ENCODE measurements around the gene QPCTL. TPM values are rescaled to one million over a fixed set of nuclear protein-coding genes. Genes with fewer than 3 reads are reported as not detected.
A peak's percentile ranks its signal among the peaks of the same experiment; 100 is the strongest.

QPCTL gene
- total RNA-seq, 1 experiment from 2014 or later: 13.7 TPM

DNA sequence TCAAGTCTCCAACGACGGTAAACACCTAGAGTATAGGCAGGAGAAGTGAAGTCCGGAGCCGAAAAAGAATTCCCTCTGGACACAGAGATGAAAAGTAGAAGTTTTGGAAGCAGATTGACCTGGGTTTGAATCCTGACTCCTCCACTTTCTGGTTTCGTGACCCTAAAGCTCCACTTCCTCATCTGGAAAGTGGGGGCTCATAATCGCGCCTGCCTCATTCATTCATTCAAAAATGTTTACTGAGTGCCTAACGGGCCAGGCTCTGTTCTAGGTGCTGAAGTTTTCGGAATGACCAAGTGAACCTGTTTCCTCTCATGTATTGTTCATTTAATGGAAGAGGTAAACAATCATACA lies 46.1 kb upstream of the QPCTL start:
- Histone ChIP-seq H4K5ac (ENCODE audit: insufficient read length, low read depth, low read length) (no peak overlapping the region), H3K9ac (ENCODE audit: extremely low read depth, insufficient read length, low read length) (no peak overlapping the region), H3K14ac (ENCODE audit: insufficient read depth, low read length) (no peak overlapping the region), H2BK5ac (ENCODE audit: insufficient read length, low read length) (no peak overlapping the region), H3K27me3 (ENCODE audit: insufficient read depth, low read length) (no peaks in the 10 kb centered on the region), H4K91ac (ENCODE audit: insufficient read length, low read depth, low read length) (no peak overlapping the region), H3K23me2 (ENCODE audit: insufficient read length, low read depth, low read length, poor library complexity, severe bottlenecking) (peaks cover 12% of the 10 kb centered on the region), H2BK15ac (ENCODE audit: low read depth, low read length) (no peak overlapping the region), H3K4ac (ENCODE audit: low read depth, low read length) (no peak overlapping the region), H2AK5ac (ENCODE audit: insufficient read length, low read length) (no peak overlapping the region), H4K8ac (replicated peaks; ENCODE audit: insufficient read length, low read depth, low read length) (no peak overlapping the region), H3K27ac (ENCODE audit: insufficient read length, low read depth, low read length) (no peak overlapping the region), H3K9me3 (ENCODE audit: control insufficient read depth, low read depth, low read length) (no peaks in the 10 kb centered on the region), H3K56ac (ENCODE audit: insufficient read length, low read depth, low read length) (no peak overlapping the region), H2AFZ (ENCODE audit: low read length) (peak overlapping the region; percentile 43), H2BK120ac (ENCODE audit: low read depth, low read length, poor library complexity, severe bottlenecking) (no peak overlapping the region), H2BK20ac (ENCODE audit: low read depth, low read length, poor library complexity, severe bottlenecking) (no peak overlapping the region), H3K4me2 (ENCODE audit: insufficient read depth, insufficient read length, low read length) (peak overlapping the region; percentile 29), H3T11ph (ENCODE audit: low read length) (no peak overlapping the region), H3K79me1 (ENCODE audit: insufficient read depth, low read depth, low read length, poor library complexity, severe bottlenecking) (no peaks in the 10 kb centered on the region), H2BK12ac (ENCODE audit: insufficient read length, low read depth, low read length) (no peak overlapping the region), H4K20me1 (ENCODE audit: control insufficient read depth, insufficient read depth, insufficient read length) (no peaks in the 10 kb centered on the region), H3K18ac (ENCODE audit: insufficient read length, low read depth, low read length) (no peak overlapping the region), H3K4me1 (ENCODE audit: insufficient read depth, low read length) (peaks cover 3% of the 10 kb centered on the region; the same call in 1 of the 2 replicates), H3K79me2 (ENCODE audit: insufficient read depth, low read length) (no peaks in the 10 kb centered on the region), H3K23ac (ENCODE audit: insufficient read length, low read depth, low read length) (no peak overlapping the region)
- TF ChIP-seq, protein P1, sequence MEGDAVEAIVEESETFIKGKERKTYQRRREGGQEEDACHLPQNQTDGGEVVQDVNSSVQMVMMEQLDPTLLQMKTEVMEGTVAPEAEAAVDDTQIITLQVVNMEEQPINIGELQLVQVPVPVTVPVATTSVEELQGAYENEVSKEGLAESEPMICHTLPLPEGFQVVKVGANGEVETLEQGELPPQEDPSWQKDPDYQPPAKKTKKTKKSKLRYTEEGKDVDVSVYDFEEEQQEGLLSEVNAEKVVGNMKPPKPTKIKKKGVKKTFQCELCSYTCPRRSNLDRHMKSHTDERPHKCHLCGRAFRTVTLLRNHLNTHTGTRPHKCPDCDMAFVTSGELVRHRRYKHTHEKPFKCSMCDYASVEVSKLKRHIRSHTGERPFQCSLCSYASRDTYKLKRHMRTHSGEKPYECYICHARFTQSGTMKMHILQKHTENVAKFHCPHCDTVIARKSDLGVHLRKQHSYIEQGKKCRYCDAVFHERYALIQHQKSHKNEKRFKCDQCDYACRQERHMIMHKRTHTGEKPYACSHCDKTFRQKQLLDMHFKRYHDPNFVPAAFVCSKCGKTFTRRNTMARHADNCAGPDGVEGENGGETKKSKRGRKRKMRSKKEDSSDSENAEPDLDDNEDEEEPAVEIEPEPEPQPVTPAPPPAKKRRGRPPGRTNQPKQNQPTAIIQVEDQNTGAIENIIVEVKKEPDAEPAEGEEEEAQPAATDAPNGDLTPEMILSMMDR (conservative IDR thresholded peaks at IDR 0.05): no peak
- H3K27me3 Mint-ChIP-seq (ENCODE audit: low read depth): peaks cover 15% of the 10 kb centered on the region
- H3K4me3 Mint-ChIP-seq: peak overlapping the region; percentile 63 to 87
- peaks cover 22 to 30% of the 10 kb centered on the region in 2 experiments for H3K4me1 Mint-ChIP-seq
- no peak for DNase-seq
- WGBS (ENCODE audit: extremely low coverage, insufficient read length, low lambda C conversion rate): no CpG with 5 or more reads among the region's 9 CpGs
- H3K9me3 Mint-ChIP-seq: peaks cover 3 to 6% of the 10 kb centered on the region in 2 experiments; a peak in 3 of 5 replicates
- H3K36me3 Mint-ChIP-seq (ENCODE audit: insufficient read depth in 1 of 3, low read depth in 3 of 3): no peaks in the 10 kb centered on the region
- H3K27ac Mint-ChIP-seq: no peak overlapping the region; a peak in 1 of 7 replicates
